Measurements from ENCODE around the gene WASL.

The WASL gene

DNA sequence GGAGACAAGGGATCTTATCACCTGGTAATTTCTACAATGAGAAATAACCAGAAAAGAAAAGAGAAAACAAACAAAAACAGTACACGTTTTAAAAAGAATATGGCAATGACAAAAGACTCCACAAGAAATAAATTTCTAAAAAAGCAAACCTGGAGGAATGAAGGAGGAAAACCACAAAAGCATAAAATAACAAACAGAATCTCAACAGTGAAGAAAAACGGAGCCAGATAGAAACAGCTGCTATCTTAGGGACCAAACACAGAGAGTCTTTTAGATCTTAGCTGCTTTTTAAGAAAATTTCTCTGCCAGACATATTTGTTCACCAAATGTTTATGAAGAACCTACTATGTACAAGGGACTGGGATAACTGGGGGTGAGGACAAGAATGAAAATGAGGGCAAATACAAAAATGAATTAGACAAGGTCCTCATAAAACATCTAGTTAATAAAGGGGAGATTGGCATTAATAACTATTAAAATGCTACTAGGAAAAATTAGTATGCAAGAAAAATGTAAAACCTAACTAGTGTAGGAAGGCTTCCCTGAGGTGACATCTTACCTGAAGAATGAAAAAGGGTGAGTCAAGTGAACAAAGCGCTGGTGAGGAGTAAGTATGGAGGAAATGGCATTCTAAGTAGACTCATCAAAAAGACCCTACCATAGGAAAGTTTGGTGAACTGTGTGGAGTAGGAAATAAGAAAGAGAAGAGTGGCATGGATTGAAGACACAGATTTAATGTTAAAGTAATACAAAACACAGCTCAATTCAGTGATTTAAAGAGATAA lies 34.3 kb downstream of the WASL start:
- H3K9me3 ChIP-seq (ENCODE audit: control insufficient read depth, insufficient read depth, low read length), result 0 out of 2 replicates have a peak, but pooled peaks cover 2% of the 10 kb centered on the region
- H3K9ac ChIP-seq (ENCODE audit: low read depth, low read length), result no peak overlapping the region
- no peaks in the 10 kb centered on the region for H3K36me3 ChIP-seq (ENCODE audit: insufficient read depth, low read length)
- H3K4me1 ChIP-seq (ENCODE audit: insufficient read depth, low read length), result peaks cover 24% of the 10 kb centered on the region; the same call in 1 of the 2 replicates

GRCh38 chr7:123712619-123713018 lies 36.2 kb downstream of the WASL start:
- peaks cover 25% of the 10 kb centered on the region; the same call in 1 of the 2 replicates for H3K4me1 ChIP-seq (ENCODE audit: insufficient read depth, low read length)
- no peak overlapping the region for H3K9ac ChIP-seq (ENCODE audit: low read depth, low read length)
- H3K36me3 ChIP-seq (ENCODE audit: insufficient read depth, low read length), result peaks cover 3% of the 10 kb centered on the region; the same call in 1 of the 2 replicates
- no peaks in the 10 kb centered on the region for H3K9me3 ChIP-seq (ENCODE audit: control insufficient read depth, insufficient read depth, low read length)

DNA sequence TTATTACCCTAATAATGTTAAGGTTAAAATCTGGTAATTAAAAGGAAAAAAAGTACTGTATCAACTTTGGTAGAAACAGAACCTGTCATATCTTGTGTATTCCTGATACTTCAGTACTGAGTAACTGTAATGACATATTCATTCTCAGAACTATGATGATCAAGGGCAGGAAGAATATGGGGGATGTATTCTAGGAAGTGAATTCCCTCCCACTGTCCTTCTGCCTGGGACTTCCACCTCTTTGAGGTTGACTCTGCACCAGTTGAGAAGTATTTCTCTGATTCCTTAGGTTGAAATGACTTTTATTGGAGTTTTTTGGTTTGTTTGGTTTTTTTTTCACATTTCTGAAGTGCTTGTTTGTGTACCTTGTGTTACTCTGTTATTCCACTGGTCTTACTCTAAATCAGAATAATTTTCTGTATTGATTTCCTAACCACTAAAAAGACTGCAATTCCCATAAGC lies 36.9 kb downstream of the WASL start:
- Histone ChIP-seq H3K36me3 (ENCODE audit: insufficient read depth, low read length) (peaks cover 3% of the 10 kb centered on the region; the same call in 1 of the 2 replicates), H3K9me3 (ENCODE audit: control insufficient read depth, insufficient read depth, low read length) (no peaks in the 10 kb centered on the region), H3K9ac (ENCODE audit: low read depth, low read length) (no peak overlapping the region), H3K4me1 (ENCODE audit: insufficient read depth, low read length) (peaks cover 25% of the 10 kb centered on the region; the same call in 1 of the 2 replicates)

DNA sequence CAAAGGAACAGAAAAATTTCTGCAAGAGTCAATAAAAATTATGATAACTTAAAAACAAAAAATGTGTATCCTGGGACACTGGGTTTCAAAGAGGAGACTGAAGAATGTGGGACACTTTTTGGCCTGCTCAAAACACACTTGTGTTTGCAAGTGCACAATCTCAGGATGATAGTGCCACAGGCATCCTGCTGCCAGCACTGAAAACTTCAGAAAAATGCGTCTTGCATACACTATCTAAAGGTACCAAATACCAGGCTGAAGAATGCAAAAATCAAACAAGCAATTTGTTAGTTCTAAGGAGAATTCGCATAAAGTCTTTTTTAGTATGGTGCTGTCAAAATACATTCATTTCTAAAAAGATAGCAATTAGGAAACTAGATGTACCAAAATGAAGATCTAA lies 38.1 kb downstream of the WASL start:
- H3K36me3 ChIP-seq (ENCODE audit: insufficient read depth, low read length), result peaks cover 3% of the 10 kb centered on the region; the same call in 1 of the 2 replicates
- peaks cover 24% of the 10 kb centered on the region; the same call in 1 of the 2 replicates for H3K4me1 ChIP-seq (ENCODE audit: insufficient read depth, low read length)
- H3K9ac ChIP-seq (ENCODE audit: low read depth, low read length), result no peak overlapping the region

DNA sequence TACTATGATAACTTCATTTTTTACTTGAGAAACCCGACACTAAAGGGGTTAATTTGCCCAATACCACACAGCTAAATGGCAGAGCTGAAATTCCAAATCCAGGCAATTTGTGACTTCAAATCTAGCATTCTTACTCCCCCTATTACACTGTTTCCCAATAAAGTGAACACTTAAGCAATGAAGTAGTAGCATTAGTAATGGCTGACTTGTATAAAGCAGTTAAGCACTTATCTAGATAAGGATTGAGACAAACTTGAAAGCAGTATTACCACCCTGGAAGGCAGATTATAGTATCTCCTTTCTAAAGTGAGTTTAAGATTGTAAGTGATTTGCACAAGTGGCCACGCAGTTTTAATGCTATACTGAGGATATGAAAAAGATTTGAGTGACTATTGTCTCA lies 39.3 kb downstream of the WASL start:
- Histone ChIP-seq H3K9ac (ENCODE audit: low read depth, low read length) (no peak overlapping the region), H3K36me3 (ENCODE audit: insufficient read depth, low read length) (peaks cover 3% of the 10 kb centered on the region; the same call in 1 of the 2 replicates), H3K4me1 (ENCODE audit: insufficient read depth, low read length) (peaks cover 14% of the 10 kb centered on the region; the same call in 1 of the 2 replicates), H3K9me3 (ENCODE audit: control insufficient read depth, insufficient read depth, low read length) (no peaks in the 10 kb centered on the region)

More for the DNA sequence above, 38.1 kb downstream of the WASL start:
- no peaks in the 10 kb centered on the region for H3K9me3 ChIP-seq (ENCODE audit: control insufficient read depth, insufficient read depth, low read length)

GRCh38 chr7:123705211-123705901 lies 43.4 kb downstream of the WASL start:
- H3K9me3 ChIP-seq (ENCODE audit: control insufficient read depth, insufficient read depth, low read length), result no peaks in the 10 kb centered on the region
- H3K9ac ChIP-seq (ENCODE audit: low read depth, low read length), result no peak overlapping the region
- H3K4me1 ChIP-seq (ENCODE audit: insufficient read depth, low read length), result peaks cover 5% of the 10 kb centered on the region; the same call in 1 of the 2 replicates
- peaks cover 3% of the 10 kb centered on the region; the same call in 1 of the 2 replicates for H3K36me3 ChIP-seq (ENCODE audit: insufficient read depth, low read length)

- Histone ChIP-seq H3K9me3 (ENCODE audit: control insufficient read depth, insufficient read depth, low read length) (no peaks in the 10 kb centered on the region), H3K9ac (ENCODE audit: low read depth, low read length) (no peak overlapping the region), H3K36me3 (ENCODE audit: insufficient read depth, low read length) (no peaks in the 10 kb centered on the region; the same call in 1 of the 2 replicates), H3K4me1 (ENCODE audit: insufficient read depth, low read length) (peaks cover 2% of the 10 kb centered on the region)
Observed at GRCh38 chr7:123695944-123696677, 52.7 kb downstream of the WASL start.

GRCh38 chr7:123692471-123692877 lies 56.3 kb downstream of the WASL start:
- no peak overlapping the region for H3K9ac ChIP-seq (ENCODE audit: low read depth, low read length)
- H3K36me3 ChIP-seq (ENCODE audit: insufficient read depth, low read length), result peaks cover 5% of the 10 kb centered on the region; the same call in 1 of the 2 replicates

GRCh38 chr7:123690550-123690949 lies 58.3 kb downstream of the WASL start:
- H3K9me3 ChIP-seq (ENCODE audit: control insufficient read depth, insufficient read depth, low read length), result no peaks in the 10 kb centered on the region
- peaks cover 6% of the 10 kb centered on the region for H3K4me1 ChIP-seq (ENCODE audit: insufficient read depth, low read length)
- peaks cover 5% of the 10 kb centered on the region; the same call in 1 of the 2 replicates for H3K36me3 ChIP-seq (ENCODE audit: insufficient read depth, low read length)
- no peak overlapping the region for H3K9ac ChIP-seq (ENCODE audit: low read depth, low read length)

More at GRCh38 chr7:123692471-123692877, 56.3 kb downstream of the WASL start:
- Histone ChIP-seq H3K9me3 (ENCODE audit: control insufficient read depth, insufficient read depth, low read length) (no peaks in the 10 kb centered on the region), H3K4me1 (ENCODE audit: insufficient read depth, low read length) (peaks cover 6% of the 10 kb centered on the region)

GRCh38 chr7:123689250-123689649 lies 59.6 kb downstream of the WASL start:
- no peak overlapping the region for H3K9ac ChIP-seq (ENCODE audit: low read depth, low read length)
- H3K9me3 ChIP-seq (ENCODE audit: control insufficient read depth, insufficient read depth, low read length), result no peaks in the 10 kb centered on the region
- peaks cover 5% of the 10 kb centered on the region; the same call in 1 of the 2 replicates for H3K36me3 ChIP-seq (ENCODE audit: insufficient read depth, low read length)
- peaks cover 6% of the 10 kb centered on the region for H3K4me1 ChIP-seq (ENCODE audit: insufficient read depth, low read length)

DNA sequence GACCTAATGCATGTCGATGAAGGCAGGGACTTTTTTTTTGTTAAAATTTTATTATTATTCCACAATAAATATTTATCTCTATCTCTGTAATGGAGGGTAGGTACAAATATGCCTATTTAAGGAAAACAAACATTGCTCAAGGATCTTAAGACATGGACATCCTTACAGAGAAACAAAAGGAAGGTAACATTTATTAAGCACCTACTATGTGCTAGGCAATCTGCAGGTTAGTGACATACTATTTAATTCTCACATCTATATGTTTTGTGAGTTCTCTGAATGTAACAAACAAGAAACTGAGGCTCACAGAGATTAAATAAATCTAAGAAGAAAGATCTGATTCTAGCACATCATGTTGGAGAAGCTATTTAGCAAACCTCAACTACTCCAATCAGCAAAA lies 61.1 kb downstream of the WASL start:
- H3K4me1 ChIP-seq (ENCODE audit: insufficient read depth, low read length), result peaks cover 6% of the 10 kb centered on the region
- no peaks in the 10 kb centered on the region for H3K9me3 ChIP-seq (ENCODE audit: control insufficient read depth, insufficient read depth, low read length)
- H3K9ac ChIP-seq (ENCODE audit: low read depth, low read length), result no peak overlapping the region
- peaks cover 5% of the 10 kb centered on the region; the same call in 1 of the 2 replicates for H3K36me3 ChIP-seq (ENCODE audit: insufficient read depth, low read length)

DNA sequence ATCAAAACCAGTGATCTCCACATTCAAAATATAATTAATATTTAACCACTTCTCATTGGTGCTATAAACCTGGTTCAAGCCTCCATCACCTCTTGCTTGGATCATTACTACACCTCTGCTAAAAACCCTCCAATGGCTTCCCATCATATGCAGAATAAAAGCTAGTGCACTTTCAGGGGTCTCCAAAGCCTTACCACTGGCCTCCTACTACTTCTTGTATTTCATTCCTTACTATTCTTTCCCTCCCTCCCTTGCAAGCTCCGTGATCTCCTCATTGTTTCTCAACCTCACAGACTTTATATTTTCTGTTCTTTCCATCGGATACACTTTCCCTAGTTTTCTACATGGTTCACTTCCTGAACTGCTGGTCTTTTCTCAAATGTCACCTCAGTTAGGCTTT lies 61.6 kb downstream of the WASL start:
- Histone ChIP-seq H3K4me1 (ENCODE audit: insufficient read depth, low read length) (peaks cover 6% of the 10 kb centered on the region), H3K9ac (ENCODE audit: low read depth, low read length) (no peak overlapping the region), H3K9me3 (ENCODE audit: control insufficient read depth, insufficient read depth, low read length) (no peaks in the 10 kb centered on the region), H3K36me3 (ENCODE audit: insufficient read depth, low read length) (peaks cover 5% of the 10 kb centered on the region; the same call in 1 of the 2 replicates)

GRCh38 chr7:123682690-123683089 lies 66.1 kb downstream of the WASL start:
- Histone ChIP-seq H3K9ac (ENCODE audit: low read depth, low read length) (no peak overlapping the region), H3K4me1 (ENCODE audit: insufficient read depth, low read length) (no peaks in the 10 kb centered on the region; the same call in 1 of the 2 replicates), H3K36me3 (ENCODE audit: insufficient read depth, low read length) (0 out of 2 replicates have a peak, but pooled peaks cover 3% of the 10 kb centered on the region), H3K9me3 (ENCODE audit: control insufficient read depth, insufficient read depth, low read length) (no peaks in the 10 kb centered on the region)

- Histone ChIP-seq H3K4me1 (ENCODE audit: insufficient read depth, low read length) (no peaks in the 10 kb centered on the region; the same call in 1 of the 2 replicates), H3K9ac (ENCODE audit: low read depth, low read length) (no peak overlapping the region), H3K9me3 (ENCODE audit: control insufficient read depth, insufficient read depth, low read length) (no peaks in the 10 kb centered on the region), H3K36me3 (ENCODE audit: insufficient read depth, low read length) (0 out of 2 replicates have a peak, but pooled peaks cover 3% of the 10 kb centered on the region)
Observed at GRCh38 chr7:123681561-123681960, 67.2 kb downstream of the WASL start.
